ENCODE measurements around the gene ZCCHC24. TPM values are rescaled to one million over a fixed set of nuclear protein-coding genes. Genes with fewer than 3 reads are reported as not detected.

ZCCHC24 gene
- total RNA-seq, 1 experiment from 2014 or later, result 6.0 TPM

DNA sequence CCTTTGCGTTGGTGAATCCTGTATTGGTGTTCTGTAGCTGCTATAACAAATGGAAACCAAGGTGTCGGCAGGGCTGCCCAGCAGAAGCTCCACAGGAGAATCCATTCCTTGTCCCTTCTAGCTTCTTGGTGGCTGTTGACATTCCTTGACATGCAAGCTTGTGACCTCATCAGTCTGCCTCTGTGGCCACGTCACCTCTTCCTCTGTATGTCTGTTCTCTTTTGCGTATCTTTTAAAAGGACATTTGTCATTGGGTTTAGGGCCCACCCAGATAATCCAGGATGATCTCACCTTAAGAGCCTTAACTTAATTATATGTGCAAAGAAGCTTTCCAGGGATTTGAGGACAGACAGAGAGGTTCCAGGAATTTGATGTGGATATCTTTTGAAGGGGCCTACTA is 15.3 kb upstream of the ZCCHC24 start:
- Histone ChIP-seq H3K79me2 (ENCODE audit: low read depth) (no peaks in the 10 kb centered on the region), H3K4me2 (no peak overlapping the region), H3K36me3 (ENCODE audit: low read depth) (no peaks in the 10 kb centered on the region), H2AFZ (no peak overlapping the region), H3K4me1 (replicated peaks; ENCODE audit: insufficient read depth) (no peaks in the 10 kb centered on the region), H4K20me1 (ENCODE audit: insufficient read depth) (no peaks in the 10 kb centered on the region), H3K27me3 (ENCODE audit: insufficient read depth, low read depth) (0 out of 2 replicates have a peak, but pooled peaks cover 9% of the 10 kb centered on the region), H3K9me3 (ENCODE audit: insufficient read depth, low read depth) (no peaks in the 10 kb centered on the region), H3F3A (ENCODE audit: insufficient read depth, low read depth) (no peaks in the 10 kb centered on the region), H3K4me3 (no peak overlapping the region), H3K9me2 (ENCODE audit: insufficient read depth) (no peaks in the 10 kb centered on the region), H3K27ac (no peak overlapping the region)
- intact Hi-C loops (cut with micrococcal nuclease; ENCODE audit: unreplicated experiment), result no loop called here
- BruUV-seq (replicated peaks), result no TSS peak
- POLR2A ChIA-PET (ENCODE audit: unreplicated experiment), result interaction anchor here (0.5 kb wide), 1 partner anchor 11 kb away, joined by 4 read pairs; no protein-coding TSS in a partner anchor
- DNase-seq, result no peak
- TF ChIP-seq, protein P1, sequence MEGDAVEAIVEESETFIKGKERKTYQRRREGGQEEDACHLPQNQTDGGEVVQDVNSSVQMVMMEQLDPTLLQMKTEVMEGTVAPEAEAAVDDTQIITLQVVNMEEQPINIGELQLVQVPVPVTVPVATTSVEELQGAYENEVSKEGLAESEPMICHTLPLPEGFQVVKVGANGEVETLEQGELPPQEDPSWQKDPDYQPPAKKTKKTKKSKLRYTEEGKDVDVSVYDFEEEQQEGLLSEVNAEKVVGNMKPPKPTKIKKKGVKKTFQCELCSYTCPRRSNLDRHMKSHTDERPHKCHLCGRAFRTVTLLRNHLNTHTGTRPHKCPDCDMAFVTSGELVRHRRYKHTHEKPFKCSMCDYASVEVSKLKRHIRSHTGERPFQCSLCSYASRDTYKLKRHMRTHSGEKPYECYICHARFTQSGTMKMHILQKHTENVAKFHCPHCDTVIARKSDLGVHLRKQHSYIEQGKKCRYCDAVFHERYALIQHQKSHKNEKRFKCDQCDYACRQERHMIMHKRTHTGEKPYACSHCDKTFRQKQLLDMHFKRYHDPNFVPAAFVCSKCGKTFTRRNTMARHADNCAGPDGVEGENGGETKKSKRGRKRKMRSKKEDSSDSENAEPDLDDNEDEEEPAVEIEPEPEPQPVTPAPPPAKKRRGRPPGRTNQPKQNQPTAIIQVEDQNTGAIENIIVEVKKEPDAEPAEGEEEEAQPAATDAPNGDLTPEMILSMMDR (conservative IDR thresholded peaks at IDR 0.05), result no peak
- no peak for TF ChIP-seq EZH2 (IDR thresholded peaks at IDR 0.05; ENCODE audit: low read depth)
- CTCF ChIA-PET, result no interaction called here

DNA sequence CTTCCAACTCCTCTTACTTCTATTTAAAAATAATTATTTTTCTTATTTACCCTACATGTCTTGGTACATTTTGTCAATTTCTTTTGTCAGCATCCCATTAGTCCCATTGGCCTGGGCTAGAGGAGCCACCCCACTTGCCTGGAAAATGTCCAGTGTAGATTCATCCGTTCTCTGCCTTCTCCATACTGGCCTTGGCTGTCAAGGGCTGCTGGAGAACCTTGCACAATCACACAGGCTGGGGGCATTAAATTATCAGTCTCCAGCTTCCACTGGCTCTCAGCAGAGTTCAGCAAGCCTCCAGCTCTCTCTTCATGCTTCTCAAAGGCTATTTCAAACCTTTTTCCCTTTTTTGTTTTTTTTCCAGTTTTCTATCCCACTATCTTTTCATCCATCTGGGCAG is 13.8 kb upstream of the ZCCHC24 start:
- no peak for TF ChIP-seq EZH2 (IDR thresholded peaks at IDR 0.05; ENCODE audit: low read depth)
- TF ChIP-seq, protein P1 (conservative IDR thresholded peaks at IDR 0.05), result no peak
- no TSS peak for BruUV-seq (replicated peaks)
- no peaks in the 10 kb centered on the region for H3K36me3 ChIP-seq (ENCODE audit: low read depth)
- CTCF ChIA-PET, result no interaction called here
- no peaks in the 10 kb centered on the region for H3K4me1 ChIP-seq (replicated peaks; ENCODE audit: insufficient read depth)
- no peak overlapping the region for H3K27ac ChIP-seq
- no peaks in the 10 kb centered on the region for H3F3A ChIP-seq (ENCODE audit: insufficient read depth, low read depth)
- no peak overlapping the region for H3K4me3 ChIP-seq
- no peak overlapping the region for H3K4me2 ChIP-seq
- DNase-seq, result no peak
- no peaks in the 10 kb centered on the region for H3K79me2 ChIP-seq (ENCODE audit: low read depth)
- intact Hi-C loops (cut with micrococcal nuclease; ENCODE audit: unreplicated experiment), result no loop called here
- H3K9me2 ChIP-seq (ENCODE audit: insufficient read depth), result no peaks in the 10 kb centered on the region
- 0 out of 2 replicates have a peak, but pooled peaks cover 9% of the 10 kb centered on the region for H3K27me3 ChIP-seq (ENCODE audit: insufficient read depth, low read depth)
- H2AFZ ChIP-seq, result no peak overlapping the region
- no peaks in the 10 kb centered on the region for H3K9me3 ChIP-seq (ENCODE audit: insufficient read depth, low read depth)
- H4K20me1 ChIP-seq (ENCODE audit: insufficient read depth), result no peaks in the 10 kb centered on the region
- POLR2A ChIA-PET (ENCODE audit: unreplicated experiment), result no interaction called here

DNA sequence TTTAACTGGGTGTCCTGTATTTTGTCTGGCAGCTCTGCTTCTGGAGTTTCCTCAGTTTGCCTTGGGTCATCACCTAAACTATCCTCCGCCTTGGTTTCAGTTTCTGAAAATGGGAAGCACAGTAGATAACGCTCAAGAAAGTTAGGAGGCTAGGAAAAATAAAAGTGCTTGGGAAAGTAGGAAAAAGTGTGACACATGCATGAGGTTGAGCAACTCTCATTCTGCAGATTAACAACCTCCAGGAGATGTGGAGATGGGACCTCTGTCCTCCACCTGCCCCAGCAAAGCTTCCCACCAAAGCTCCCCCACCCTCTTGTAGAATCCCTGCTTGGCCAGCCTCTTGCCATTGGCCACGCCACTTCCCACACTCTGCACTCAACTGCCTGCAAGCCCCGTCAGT is 13.1 kb upstream of the ZCCHC24 start:
- ChIA-PET CTCF (no interaction called here), POLR2A (ENCODE audit: unreplicated experiment) (no interaction called here)
- Histone ChIP-seq H4K20me1 (ENCODE audit: insufficient read depth) (no peaks in the 10 kb centered on the region), H3K9me2 (ENCODE audit: insufficient read depth) (no peaks in the 10 kb centered on the region), H3K4me1 (replicated peaks; ENCODE audit: insufficient read depth) (no peaks in the 10 kb centered on the region), H3K79me2 (ENCODE audit: low read depth) (no peaks in the 10 kb centered on the region), H3K4me2 (no peak overlapping the region), H3K9me3 (ENCODE audit: insufficient read depth, low read depth) (no peaks in the 10 kb centered on the region), H3F3A (ENCODE audit: insufficient read depth, low read depth) (no peaks in the 10 kb centered on the region), H2AFZ (no peak overlapping the region), H3K36me3 (ENCODE audit: low read depth) (no peaks in the 10 kb centered on the region), H3K27me3 (ENCODE audit: insufficient read depth, low read depth) (0 out of 2 replicates have a peak, but pooled peaks cover 9% of the 10 kb centered on the region), H3K27ac (no peak overlapping the region), H3K4me3 (no peak overlapping the region)
- TF ChIP-seq EZH2 (IDR thresholded peaks at IDR 0.05; ENCODE audit: low read depth), result no peak
- TF ChIP-seq, protein P1 (conservative IDR thresholded peaks at IDR 0.05), result no peak
- DNase-seq, result no peak
- no TSS peak for BruUV-seq (replicated peaks)
- intact Hi-C loops (cut with micrococcal nuclease; ENCODE audit: unreplicated experiment), result no loop called here

All from PC-9 (cell line).